Myocyte (in vitro differentiated cells): ENCODE data around the gene WFDC6. TPM values are rescaled to one million over a fixed set of nuclear protein-coding genes. Genes with fewer than 3 reads are reported as not detected.
A peak's percentile ranks its signal among the peaks of the same experiment; 100 is the strongest.
"Not testable (repeated sequence)": the region's sequence is repeated elsewhere in the genome, so short reads cannot be mapped to it uniquely, and the experiment has no call there.

ENCODE experiments used
- DNase-seq: peaks from one replicate; pipeline ENCODE4 v3.0.0-alpha.2; 2012; ENCODE audit warnings: low read depth
- polyA plus RNA-seq: library from polyadenylated mRNA; unstranded; fragments of >200 nt; gene quantifications from one replicate; pipeline ENCODE4 v1.2.1, GENCODE V29; 2012; ENCODE audit warnings: missing spikeins
- total RNA-seq: library from RNA; depleted of rRNA; stranded (reverse); fragments of >200 nt; gene quantifications from 2 replicates; pipeline ENCODE4 v1.2.3, GENCODE V29; 2014

Gene WFDC6
- not detected in 2 replicates for total RNA-seq
- not detected for polyA plus RNA-seq

DNA sequence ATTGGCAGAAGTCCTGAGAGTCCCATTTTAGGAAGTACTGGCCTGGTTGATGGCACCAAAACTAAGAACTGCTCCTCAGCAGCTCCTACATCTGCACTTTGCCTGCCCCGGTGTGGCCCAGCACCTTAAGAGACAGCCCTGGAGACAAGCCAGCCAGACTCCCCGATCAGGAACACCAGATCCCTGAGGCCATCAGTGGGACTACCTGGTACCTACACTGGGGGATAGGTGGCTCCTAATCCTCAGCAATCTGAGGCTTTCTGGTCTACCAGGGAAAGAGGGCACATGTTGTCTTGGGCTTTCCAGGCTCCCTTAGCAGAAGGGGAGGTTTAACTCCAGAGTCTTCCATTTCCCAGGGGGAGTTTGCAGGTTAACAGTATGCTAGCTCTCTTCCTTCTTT lies at the start of gene WFDC6:
Gene WFDC6, minus strand, starts transcription at position 101 of the 400 bp plus-strand sequence. Its CDS starts 75 bp downstream, at position 26.
- DNase-seq, result no peak

DNA sequence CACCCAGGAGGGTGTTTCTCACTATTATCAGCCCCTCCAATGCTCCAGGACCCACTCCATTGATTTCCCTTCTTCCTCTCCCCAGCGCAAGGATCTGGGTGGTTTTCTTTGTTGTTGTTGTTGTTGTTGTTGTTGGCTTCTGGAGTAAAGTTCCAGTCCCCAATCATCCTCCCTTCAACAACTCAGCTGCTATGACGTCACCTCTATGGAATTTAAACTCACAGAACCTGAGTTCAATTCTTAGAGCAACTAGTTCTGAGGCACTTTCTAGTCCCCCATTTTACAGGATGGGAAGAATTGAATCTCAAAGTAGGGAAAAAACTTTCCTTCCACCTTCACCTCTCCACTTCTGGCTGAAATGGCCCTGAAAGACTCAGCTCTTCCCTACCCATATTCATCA lies 49.5 kb upstream of the WFDC6 start:
- DNase-seq, result peak; percentile 7

DNA sequence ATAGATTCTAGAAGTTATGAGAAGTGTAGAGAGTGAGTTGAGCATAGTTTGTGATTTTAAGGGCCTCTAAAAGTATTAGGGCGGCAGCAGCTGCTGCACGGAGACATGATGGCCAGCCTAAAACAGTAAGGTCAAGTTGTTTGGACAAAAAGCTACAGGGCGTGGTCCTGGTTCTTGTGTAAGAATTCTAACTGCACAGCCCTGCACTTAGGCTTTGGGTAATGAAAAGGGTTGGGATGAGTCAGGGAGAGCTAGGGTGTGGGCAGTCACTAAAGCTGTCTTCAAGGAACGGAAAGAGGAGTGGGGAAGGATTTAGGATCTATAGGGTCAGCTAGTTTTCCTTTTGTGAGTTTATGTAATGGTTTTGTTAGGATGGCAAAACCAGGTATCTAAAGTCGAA lies 46.7 kb upstream of the WFDC6 start:
- peak; percentile 45 for DNase-seq

DNA sequence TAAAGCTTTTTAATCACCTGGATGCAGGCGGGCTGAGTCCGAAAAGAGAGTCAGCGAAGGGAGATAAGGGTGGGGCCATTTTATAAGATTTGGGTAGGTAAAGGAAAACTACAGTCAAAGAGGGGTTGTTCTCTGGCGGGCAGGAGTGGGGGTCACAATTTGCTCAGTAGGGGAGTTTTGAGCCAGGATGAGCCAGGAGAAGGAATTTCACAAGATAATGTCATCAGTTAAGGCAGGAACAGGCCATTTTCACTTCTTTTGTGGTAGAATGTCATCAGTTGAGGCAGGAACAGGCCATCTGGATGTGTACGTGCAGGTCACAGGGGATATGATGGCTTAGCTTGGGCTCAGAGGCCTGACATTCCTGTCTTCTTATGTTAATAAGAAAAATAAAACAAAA lies 45.0 kb upstream of the WFDC6 start:
- DNase-seq, result not testable (repeated sequence)

DNA sequence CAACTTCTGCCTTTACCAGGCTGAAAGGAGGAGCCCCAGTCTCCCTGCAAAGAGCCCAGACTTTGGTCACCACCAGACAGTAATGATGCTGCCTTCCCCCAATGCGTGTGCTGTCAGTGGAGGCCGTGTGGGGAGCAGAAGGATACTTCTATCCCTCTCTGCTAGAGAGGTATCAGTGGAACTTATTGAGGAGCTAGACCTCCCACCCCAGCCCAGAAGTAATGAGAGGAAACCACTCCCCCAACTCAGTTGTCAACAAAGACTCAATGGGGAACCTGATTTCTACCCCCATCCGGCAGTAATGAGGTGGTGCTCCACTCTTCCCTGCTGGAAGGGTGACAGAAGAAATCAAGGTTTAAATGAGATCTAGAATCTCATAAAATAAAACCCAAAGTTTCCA lies 44.2 kb upstream of the WFDC6 start:
- no peak for DNase-seq

DNA sequence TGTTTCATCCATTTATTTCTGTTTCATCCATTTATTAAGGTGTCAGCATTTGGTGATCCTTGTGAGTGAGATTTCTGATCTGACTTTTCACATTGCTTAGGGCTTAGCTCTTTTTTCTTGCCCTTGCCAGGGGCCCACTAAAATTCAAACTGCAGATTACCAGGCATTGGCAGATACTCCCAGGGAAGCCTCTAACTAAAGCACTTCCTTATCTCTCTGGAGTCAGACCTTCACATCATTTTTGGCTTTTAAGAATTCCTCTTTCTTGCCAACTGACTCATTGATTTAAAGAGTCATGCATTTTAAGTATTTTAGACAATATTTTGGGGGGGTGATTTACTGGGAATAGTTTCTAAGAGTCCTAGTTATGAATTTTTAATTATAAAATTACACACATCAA lies 42.4 kb upstream of the WFDC6 start:
- DNase-seq, result no peak

DNA sequence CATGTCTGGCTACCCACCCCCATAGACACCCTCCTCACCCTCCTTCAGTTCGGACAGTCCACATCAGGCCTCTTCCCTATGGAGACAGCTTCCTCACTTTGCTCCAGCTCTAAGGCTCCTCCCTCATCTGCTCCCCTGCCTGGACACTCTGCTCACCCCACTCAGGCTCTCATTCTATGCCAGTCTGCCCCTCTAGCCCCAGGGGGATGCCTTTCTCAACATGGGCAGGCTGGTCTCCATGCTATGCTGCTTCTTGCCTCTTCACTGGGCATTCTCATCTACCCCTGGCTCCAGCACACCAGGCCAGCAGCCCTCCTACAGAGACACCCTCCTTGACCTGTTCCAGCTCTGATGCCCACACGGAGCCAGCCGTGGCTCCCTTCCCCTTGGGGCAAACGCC lies 39.9 kb upstream of the WFDC6 start, which contains the start of gene WFDC8:
Gene WFDC8, minus strand, starts transcription at position 101 of the 400 bp plus-strand sequence. Its CDS starts 37 bp downstream, at position 64.
- DNase-seq, result no peak

DNA sequence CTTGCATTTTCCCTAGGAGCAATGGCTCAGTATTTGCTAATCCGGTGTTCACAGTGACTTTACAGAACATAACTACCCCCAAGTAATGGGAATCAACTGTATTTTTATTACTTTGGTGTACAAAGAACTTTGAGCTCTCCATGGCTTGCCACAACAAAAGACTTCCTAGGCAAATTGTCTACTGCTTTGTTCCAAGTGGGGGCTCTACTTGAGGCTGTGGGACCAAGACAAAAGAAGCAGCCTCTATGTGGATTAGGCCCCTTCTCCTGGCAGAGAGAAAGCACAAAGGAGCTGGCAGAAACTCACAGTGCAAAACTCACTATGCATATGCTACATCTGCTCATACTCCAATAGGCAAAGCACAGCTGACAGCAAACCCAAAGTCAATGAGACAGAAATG lies 38.9 kb upstream of the WFDC6 start:
- DNase-seq, result no peak

DNA sequence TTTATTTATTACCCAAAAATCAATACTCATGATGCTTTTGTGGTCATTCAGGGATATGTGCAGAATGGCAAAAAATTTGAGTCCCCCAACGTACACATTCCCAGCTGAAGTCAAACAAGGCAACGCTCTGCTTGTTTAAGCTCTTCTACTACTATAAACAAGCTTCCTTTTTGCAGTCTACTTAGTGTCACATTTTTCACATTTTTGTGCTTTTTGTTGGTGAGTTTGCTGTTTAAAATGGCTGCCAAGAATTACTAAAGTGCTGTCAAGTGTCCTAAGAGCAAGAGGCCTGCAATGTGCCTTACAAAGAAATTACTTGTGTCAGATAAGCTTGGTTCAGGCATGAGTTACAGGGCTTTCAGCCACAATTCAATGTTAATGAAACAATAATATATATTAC lies 37.7 kb upstream of the WFDC6 start:
- DNase-seq, result no peak

DNA sequence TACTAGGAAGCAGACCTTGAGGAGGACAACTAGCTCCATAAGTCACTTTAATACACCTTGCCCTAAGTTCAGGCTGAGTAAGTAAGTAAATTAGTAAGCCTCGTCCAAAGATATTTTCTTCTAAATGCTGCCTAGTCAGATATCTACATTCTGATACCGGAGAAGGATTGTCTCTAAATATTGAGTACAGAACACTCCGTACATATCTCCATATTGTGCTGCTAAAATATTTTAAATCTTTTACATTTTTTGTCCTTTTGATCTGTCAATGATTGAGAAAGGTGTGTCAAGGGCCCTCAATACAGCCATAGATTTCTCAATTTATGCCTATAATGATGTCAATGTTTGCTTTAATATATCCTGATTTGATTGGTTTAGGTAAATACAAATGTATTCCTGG lies 36.6 kb upstream of the WFDC6 start:
- no peak for DNase-seq

DNA sequence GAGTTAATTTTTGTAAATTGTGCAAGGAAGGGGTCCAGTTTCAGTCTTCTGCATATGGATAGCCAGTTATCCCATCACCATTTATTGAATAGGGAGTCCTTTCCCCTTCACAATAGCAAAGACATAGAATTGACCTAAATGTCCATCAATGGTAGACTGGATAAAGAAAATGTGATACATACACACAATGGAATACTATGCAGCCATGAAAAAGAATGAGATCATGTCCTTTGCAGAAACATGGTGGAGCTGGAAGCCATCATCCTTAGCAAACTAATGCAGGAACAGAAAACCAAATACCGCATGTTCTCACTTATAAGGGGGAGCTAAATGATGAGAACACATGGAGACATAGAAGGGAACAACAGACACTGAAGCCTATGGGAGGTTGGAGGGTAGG lies 30.4 kb upstream of the WFDC6 start:
- DNase-seq, result not testable (repeated sequence)

DNA sequence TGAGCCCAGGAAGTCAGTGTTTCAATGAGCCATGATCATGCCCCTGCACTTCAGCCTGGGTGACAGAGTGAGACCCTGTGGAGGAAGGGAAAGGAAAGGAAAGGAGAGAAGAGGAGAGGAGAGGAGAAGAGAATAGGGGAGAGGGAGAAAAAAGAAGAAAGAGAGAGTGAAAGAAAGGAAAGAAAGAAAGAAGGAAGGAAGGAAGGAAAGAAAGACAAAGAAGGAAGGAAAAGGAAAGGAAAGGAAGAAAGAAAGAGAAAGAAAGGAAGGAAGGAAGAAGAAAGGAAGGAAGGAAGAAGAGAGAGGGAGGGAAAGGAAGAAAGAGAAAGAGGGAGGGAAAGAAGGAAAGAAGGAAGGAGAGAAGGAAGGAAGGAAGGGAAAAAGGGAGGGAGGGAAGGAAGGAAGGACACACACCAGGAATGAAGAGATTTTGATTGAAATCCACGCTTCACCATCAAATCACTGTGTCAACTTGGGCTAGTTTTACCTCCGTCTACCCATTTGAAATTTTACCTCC lies 25.5 kb upstream of the WFDC6 start:
- DNase-seq, result no peak

DNA sequence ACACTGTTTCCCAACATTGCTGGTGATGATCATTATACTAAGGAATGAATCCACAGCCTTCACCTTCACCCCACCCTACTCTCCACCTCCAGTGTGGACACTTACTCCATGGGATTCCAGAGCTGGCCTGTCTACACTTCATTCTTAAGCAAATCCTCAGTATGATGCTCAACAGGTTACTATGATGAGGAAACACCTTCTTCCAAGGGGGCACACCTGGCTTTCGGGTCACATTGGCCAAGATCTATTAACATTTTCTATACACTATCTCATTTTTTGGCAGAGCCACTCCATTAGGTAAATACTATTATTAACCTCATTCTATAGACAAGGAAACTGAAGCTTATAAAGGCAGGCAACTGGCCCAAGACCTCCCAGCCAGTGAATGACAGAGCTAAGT lies 15.9 kb upstream of the WFDC6 start:
- DNase-seq, result no peak

DNA sequence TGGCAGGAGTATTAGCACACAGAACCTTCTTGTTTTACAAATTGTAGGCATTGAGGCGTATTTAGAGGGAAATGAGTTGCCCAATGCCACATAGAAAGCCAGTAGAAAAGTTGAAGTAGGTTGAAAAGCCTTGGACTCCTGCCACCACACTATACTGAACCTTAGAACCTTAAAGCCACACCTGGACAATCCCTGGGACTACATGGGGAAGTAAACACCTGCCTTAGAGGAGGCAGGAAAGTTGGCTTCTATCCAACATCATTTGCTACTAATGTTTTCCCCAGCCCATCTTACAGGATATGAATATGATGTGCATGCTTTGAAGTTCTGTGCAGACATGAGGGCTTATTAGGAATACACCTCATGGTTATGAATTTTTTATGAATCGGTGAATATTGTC lies 13.2 kb upstream of the WFDC6 start:
- DNase-seq, result no peak

DNA sequence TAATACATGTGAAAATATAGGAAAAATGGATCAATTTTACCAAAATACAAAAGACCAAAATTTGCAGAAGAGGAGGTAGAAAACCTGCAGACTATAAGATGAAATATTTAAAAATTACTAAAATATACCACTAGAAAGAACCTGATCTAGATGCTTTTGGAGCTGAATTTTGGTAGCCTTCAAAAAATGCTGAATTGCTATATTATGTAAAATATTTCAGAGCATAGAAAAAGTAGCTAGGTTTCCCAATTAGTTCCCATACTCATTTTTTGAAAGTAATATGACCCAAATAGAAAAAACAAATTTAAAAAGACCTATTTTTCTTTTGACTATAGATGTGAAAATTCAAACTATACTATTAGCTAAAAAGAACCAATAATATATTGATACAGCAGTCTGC lies 11.5 kb upstream of the WFDC6 start:
- DNase-seq, result no peak

DNA sequence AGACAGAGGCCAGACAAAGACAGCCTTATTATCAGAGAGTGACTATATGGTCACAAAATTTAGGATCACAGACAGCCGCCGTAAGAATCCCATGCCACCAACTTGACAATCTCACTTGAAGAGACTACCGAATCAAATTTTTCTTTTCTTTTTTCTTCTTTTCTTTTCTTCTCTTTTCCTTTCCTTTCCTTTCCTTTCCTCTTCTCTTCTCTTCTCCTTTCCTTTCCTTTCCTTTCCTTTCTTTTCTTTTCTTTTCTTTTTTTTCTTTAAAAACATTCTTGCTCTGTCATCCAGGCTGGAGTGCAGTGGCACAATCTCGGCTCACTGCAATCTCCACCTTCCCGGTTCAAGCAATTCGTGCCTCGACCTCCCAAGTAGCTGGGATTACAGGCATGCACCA lies 9.1 kb upstream of the WFDC6 start:
- no peak for DNase-seq

DNA sequence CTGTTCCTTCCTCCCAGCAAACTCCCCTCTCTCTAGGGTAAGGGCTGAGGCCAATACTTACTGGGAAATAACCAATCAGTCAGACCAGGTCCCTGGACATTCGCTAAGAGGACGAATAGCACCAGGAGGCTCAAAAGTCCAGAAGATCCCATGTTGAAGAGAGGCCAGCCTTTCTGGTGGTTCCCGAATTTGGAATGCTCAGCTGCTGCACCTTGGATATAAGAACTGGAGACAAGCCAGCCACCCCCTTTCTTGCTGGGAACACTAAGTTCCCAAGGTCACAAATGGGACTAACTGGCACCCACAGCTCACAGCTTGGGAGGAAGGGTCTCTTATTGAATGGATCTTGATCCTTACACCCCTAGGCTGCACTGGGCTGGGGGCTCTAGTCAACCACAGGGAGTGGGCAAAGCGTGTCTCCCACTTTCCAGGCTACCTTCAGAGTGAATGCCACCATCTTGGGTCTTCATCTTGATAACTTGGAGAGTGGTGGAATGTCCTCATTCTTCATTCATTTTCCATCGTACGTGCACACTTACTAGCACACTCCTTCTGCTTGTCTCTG lies 8.0 kb upstream of the WFDC6 start, which contains the start of gene EPPIN:
Gene EPPIN, minus strand, starts transcription at position 196 of the 565 bp plus-strand sequence. Its CDS starts 44 bp downstream, at position 152.
- no peak for DNase-seq

DNA sequence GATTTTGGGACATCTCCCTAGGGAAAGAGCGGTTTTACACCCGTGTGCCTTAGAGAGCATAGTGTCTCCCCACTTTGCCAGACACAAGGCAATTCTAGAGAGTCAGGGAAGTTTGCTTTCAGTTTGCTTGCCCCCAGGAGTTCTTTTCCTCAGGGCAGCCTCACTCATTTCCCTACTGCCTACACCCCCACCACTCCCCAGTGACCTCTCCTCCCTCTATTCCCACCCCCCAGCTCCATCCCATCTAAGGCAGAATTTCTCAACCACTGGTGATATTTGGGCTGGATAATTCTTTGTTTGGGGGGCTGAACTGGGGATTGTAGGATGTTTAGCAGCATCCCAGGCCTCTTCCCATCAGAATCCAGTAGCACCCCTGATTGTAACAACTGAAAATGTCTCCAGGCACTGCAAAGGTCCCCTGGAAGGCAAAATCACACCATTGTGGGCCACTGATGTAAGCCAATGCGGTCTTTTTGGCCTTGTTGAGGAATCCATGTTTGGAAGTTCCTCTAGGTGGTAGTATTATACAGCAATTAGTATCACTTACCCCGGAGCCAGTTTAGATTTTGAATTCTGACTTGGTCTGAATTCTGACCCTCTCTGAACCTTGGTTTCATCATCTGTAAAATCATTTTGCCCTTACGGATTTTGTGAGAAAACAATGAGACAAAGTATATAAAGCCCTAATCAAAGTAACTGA lies 6.6 kb upstream of the WFDC6 start:
- peak; percentile 53 for DNase-seq

DNA sequence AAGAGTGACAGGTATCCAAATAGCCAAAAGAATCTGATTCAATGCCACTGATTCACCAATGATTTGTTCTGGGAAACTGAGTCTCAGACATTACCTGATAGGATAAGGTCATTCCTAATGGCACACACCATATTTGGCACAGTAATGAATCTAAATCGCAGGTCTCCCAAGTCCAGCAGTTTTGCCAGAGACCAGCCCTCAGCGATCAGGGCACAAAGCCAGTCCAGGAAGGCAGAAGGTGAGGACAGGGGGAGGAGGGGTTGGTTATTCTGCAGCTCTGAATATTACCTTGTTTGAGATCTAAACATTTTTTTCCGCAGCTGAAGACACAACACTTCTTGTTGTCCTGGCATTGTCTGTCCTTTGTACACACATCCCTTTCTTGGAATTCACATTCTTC lies 6.1 kb upstream of the WFDC6 start:
- DNase-seq, result no peak

DNA sequence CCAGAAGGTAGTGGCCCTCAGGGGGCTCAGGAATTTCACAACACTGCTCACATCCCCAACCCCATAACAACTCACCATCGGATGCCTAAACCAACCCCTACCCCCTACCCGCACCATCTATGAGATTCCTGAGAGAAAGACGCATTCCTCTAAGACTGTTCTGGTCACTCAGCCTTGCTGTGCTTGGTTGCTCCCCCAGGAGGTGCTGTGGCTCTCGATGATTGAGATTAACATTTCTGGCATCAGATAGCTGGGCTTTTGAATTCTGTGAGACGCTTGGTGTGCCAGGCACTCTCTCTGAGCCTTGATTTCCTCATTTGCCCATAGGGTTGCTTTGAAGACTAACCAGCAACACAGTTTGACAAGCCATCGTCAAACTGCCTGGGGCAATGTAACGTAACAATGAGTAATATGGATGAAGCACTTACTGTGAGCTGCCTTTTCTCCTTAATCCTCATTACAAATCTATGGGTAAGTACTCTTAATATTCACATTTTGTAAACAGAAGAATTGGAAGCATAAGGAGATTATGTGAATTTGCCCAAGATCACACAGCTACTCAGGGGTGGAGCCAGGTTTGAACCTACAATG lies 978 bp downstream of the WFDC6 start:
- DNase-seq, result no peak

DNA sequence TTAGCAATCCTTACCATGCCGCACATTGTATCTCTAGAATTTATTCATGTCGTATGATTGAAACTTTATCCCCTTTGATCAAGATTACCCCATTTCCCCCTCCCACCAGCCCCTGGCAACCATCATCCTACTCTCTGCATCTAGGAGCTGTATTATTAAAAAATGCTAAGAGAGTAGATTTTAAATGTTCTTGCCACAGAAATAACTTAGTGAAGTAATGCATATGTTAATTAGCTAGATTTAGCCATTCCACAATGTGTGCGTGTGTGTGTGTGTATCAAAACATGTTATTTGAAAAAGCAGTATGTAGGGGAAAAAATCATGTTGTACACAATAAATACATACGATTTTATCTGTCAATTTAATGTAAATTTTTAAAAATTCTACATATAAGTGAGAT lies 12.0 kb downstream of the WFDC6 start:
- no peak for DNase-seq

DNA sequence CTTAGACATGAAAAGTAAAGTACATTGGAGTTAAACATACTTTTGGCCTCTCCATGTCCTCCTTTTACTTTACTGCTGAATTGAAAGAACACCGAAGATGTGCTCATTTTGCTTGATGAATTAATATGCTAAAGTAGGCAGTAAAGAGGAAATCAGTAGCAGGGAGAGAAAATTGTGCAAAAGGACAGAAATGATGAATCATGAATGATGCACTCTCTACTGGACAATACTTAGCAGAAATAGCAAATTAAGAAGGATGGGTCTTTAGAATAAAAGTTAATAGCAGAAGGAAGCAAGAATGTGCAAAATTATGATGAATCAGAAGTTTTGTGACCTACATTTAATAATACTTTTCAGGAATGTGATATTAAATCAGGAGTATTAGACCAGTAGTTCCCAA lies 15.5 kb downstream of the WFDC6 start:
- DNase-seq, result no peak
